Measurements from ENCODE around the gene PLA2G12A.

- TF ChIP-seq CTCF (IDR thresholded peaks at IDR 0.05), result no peak
- no peak for TF ChIP-seq POLR2A (IDR thresholded peaks at IDR 0.05)
Observed at GRCh38 chr4:109703664-109704361, 26.1 kb downstream of the PLA2G12A start.

All from uterus (tissue), 2 donors.